GM12872 (cell line): ENCODE data around the gene PTH.

ENCODE experiments used
- TF ChIP-seq, protein P1 (sequence below): IDR thresholded peaks from 3 replicates; pipeline ENCODE4 v1.5.1; 2011; ENCODE audit warnings: low read depth, mild to moderate bottlenecking, low read length, moderate library complexity; ENCODE audit not compliant: insufficient read depth

Gene PTH

DNA sequence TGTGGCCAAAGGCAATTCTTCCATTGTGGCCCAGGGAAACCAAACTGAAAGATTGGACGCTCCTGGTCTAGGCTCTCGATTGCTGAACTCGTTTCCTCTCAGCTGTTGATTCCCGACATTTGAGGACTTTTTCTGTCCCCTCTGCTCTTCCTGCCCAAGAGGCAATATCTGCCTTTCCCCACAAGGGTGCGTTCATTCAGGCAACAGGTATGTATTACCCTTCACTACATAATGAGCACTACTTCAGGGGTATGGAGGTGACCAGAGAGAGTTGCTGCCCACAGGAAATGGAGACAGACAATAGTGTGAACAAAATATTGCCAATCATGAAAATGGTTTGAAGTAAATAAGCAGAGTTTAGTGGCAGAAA lies 8.2 kb downstream of the PTH start:
- TF ChIP-seq, protein P1, sequence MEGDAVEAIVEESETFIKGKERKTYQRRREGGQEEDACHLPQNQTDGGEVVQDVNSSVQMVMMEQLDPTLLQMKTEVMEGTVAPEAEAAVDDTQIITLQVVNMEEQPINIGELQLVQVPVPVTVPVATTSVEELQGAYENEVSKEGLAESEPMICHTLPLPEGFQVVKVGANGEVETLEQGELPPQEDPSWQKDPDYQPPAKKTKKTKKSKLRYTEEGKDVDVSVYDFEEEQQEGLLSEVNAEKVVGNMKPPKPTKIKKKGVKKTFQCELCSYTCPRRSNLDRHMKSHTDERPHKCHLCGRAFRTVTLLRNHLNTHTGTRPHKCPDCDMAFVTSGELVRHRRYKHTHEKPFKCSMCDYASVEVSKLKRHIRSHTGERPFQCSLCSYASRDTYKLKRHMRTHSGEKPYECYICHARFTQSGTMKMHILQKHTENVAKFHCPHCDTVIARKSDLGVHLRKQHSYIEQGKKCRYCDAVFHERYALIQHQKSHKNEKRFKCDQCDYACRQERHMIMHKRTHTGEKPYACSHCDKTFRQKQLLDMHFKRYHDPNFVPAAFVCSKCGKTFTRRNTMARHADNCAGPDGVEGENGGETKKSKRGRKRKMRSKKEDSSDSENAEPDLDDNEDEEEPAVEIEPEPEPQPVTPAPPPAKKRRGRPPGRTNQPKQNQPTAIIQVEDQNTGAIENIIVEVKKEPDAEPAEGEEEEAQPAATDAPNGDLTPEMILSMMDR = peak; percentile 50; the same call in 2 of the 3 replicates

DNA sequence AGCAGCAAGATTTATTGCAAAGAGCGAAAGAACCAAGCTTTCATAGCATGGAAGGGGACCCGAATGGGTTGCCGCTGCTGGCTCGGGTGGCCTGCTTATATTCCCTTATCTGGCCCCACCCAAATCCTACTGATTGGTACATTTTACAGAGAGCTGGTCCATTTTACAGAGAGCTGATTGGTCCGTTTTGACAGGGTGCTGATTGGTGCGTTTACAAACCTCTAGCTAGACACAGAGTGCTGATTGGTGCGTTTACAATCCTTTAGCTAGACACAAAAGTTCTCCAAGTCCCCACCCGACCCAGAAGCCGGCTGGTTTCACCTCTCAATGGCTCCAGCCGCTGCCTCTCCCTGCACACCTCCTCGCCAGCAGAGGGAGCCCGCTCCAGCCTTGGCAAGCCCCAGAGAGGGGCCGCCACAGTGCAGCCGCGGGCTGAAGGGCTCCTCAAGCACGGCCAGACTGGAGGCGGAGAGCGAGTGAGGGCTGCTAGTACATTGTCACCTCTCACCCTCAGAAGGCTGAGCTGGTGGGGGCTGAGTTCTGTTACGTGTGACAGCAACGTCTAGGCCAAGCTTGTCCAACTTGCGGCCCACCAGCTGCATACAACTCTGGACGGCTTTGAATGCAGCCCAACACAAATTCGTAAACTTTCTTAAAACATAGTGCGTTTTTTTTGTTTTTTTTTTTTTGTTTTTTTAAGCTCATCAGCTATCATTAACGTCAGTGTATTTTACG lies 8.7 kb downstream of the PTH start:
- TF ChIP-seq, protein P1 = peak; percentile 57

DNA sequence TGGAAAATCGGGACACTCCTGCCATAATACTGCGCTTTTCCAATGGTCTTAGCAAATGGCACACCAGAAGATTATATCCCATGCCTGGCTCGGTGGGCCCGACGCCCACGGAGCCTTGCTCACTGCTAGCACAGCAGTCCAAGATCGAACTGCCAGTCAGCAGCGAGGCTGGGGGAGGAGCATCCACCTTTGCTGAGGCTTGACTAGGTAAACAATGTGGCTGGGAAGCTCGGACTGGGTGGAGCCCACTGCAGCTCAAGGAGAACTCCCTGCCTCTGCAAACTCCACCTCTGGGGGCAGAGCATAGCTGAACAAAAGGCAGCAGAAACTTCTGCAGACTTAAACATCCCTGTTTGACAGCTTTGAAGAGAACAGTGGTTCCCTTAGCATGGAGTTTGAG lies 15.6 kb downstream of the PTH start:
- TF ChIP-seq, protein P1 = no peak

DNA sequence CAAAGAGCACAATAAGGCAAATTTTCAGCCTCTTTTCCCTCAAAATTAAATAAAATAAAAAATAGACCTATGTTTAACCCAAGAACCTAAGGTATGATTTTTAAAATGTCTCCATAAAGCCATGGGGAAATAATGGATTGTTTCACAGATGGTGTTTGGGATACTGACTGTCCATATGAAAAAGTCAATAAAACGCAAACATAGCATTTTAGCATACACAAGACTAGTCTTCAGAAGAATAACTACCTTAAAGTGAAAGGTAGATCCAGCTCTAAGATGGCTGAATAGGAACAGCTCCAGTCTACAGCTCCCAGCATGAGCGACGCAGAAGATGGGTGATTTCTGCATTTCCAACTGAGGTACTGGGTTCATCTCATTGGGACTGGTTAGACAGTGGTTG lies 16.1 kb downstream of the PTH start:
- TF ChIP-seq, protein P1 = no peak

DNA sequence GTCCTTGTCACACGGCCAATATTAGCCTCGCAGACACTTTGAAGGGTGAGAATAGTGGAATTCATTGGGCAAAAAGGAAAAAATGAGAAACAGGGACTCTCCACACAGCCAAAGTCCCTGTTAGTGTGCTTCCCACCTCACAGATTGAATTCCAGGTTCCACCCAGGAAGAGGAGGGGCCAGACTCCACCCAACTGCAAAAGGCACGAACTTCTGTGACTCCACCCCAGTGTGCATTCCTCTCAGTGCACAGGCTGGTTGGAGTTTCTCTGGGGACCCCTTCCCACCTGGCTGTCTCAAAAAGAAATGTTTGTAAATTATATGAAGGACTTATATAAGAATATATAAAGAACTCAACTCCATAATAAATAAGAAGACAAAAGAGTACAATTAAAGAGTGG lies 20.7 kb downstream of the PTH start:
- TF ChIP-seq, protein P1 = no peak

DNA sequence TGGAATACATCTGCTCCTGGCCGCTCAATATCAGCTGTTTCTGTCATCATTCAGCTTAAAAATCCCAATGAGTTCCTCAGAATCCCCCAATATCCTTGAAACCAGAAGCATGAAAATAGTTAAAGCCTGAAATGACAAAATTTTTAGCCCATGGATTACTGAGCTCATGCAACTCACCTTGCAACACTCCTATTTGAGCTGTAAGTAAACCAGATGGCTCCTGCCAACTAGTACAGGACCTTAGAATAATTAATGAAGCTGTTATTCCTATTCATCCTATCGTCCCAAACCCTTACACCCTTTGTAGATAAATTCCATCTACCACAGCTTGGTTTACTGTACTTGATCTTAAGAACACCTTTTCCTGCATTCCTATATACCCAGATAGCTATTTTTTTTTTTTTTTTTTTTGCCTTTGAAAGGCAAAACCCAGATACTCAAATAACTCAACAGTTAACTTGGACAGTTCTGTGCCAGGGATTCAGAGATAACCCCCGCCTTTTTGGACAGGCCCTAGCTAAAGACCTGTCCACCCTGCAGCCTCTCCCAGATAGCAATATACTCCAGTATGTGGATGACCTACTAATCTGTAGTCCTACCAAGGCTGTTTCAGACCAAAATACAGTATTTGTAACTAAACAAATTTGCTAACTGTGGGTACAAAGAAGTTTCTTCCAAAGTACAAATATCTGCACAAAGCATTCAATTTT lies 22.6 kb downstream of the PTH start:
- TF ChIP-seq, protein P1 = no peak

DNA sequence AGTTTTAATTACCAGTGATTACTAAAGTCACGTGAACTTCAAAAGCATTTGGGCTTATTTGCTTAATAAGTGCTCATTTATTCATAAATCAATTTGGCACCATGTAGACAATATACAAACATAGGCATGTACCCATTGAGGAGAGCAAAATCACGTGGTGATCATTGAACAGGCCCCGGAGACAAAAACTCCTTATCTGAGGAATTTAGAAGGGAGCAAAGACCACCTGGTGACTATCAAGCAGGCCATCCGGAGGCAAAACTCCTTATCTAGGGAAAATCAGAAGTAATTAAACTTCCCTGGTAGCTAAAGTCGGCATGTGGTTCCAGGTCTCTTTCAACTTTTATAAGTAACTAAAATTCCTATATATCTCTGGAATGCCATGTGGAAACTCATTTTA lies 27.0 kb downstream of the PTH start:
- TF ChIP-seq, protein P1 = no peak
